ENCODE results near the gene GCK. TPM values are rescaled to one million over a fixed set of nuclear protein-coding genes. Genes with fewer than 3 reads are reported as not detected.

Gene GCK
- total RNA-seq, 2 donors from 2014 or later, result 0.91 to 2.7 TPM

- no peak overlapping the region for H3K27ac ChIP-seq
- no peaks in the 10 kb centered on the region for H3K36me3 ChIP-seq
- WGBS, result 81% methylated on average over 4 of the region's 4 CpGs
- no peaks in the 10 kb centered on the region for H3K4me1 ChIP-seq (replicated peaks)
- H3K27me3 ChIP-seq (replicated peaks; ENCODE audit: insufficient read depth), result no peaks in the 10 kb centered on the region
- no peak for TF ChIP-seq POLR2AphosphoS5 (IDR thresholded peaks at IDR 0.05)
- TF ChIP-seq POLR2A (IDR thresholded peaks at IDR 0.05), result no peak
- no peak for TF ChIP-seq CTCF (IDR thresholded peaks at IDR 0.05)
- intact Hi-C loops (cut with DNase I), result no loop called here
- no peak overlapping the region for H3K4me3 ChIP-seq
- DNase-seq (ENCODE audit: low spot score), result no peak
- H3K9me3 ChIP-seq, result no peaks in the 10 kb centered on the region
Observed at GRCh38 chr7:44134943-44135628, 54.2 kb downstream of the GCK start.

GRCh38 chr7:44133295-44133694, 55.9 kb downstream of the GCK start:
- DNase-seq (ENCODE audit: low spot score), result no peak
- WGBS, result 87% methylated on average over 3 of the region's 3 CpGs
- Histone ChIP-seq H3K4me1 (replicated peaks) (no peaks in the 10 kb centered on the region), H3K4me3 (no peak overlapping the region), H3K27ac (no peak overlapping the region), H3K36me3 (no peaks in the 10 kb centered on the region), H3K9me3 (no peaks in the 10 kb centered on the region), H3K27me3 (replicated peaks; ENCODE audit: insufficient read depth) (no peaks in the 10 kb centered on the region)
- intact Hi-C loops (cut with DNase I), result no loop called here
- no peak for TF ChIP-seq POLR2A (IDR thresholded peaks at IDR 0.05)
- no peak for TF ChIP-seq CTCF (IDR thresholded peaks at IDR 0.05)

- Histone ChIP-seq H3K27me3 (replicated peaks; ENCODE audit: insufficient read depth) (no peaks in the 10 kb centered on the region), H3K27ac (no peak overlapping the region), H3K4me3 (no peak overlapping the region), H3K36me3 (no peaks in the 10 kb centered on the region), H3K4me1 (replicated peaks) (no peaks in the 10 kb centered on the region), H3K9me3 (no peaks in the 10 kb centered on the region)
- no peak for TF ChIP-seq POLR2AphosphoS5 (IDR thresholded peaks at IDR 0.05)
- TF ChIP-seq CTCF (IDR thresholded peaks at IDR 0.05), result no peak
- 58% methylated on average over 2 of the region's 2 CpGs for WGBS
- intact Hi-C loops (cut with DNase I), result no loop called here
- no peak for DNase-seq (ENCODE audit: low spot score)
Observed at GRCh38 chr7:44132039-44132438, 57.2 kb downstream of the GCK start.

GRCh38 chr7:44131173-44132029, 57.8 kb downstream of the GCK start:
- WGBS, result 86% methylated on average over 8 of the region's 12 CpGs
- TF ChIP-seq POLR2A (IDR thresholded peaks at IDR 0.05) (no peak), CTCF (IDR thresholded peaks at IDR 0.05) (no peak), POLR2AphosphoS5 (IDR thresholded peaks at IDR 0.05) (no peak)
- intact Hi-C loops (cut with DNase I), result no loop called here

More at GRCh38 chr7:44131173-44132029, 57.8 kb downstream of the GCK start:
- Histone ChIP-seq H3K9me3 (no peaks in the 10 kb centered on the region), H3K27me3 (replicated peaks; ENCODE audit: insufficient read depth) (no peaks in the 10 kb centered on the region), H3K36me3 (no peaks in the 10 kb centered on the region), H3K27ac (no peak overlapping the region), H3K4me3 (no peak overlapping the region), H3K4me1 (replicated peaks) (no peaks in the 10 kb centered on the region)
- no peak for DNase-seq (ENCODE audit: low spot score)
